OCI-LY3 (cell line): ENCODE results near the gene CEP135.

ENCODE experiments used
- CTCF ChIP-seq: fragments of 200-600, 300-600 bp; sonication (generic); IDR thresholded peaks from 2 replicates; pipeline ENCODE4 v1.5.1; 2014; ENCODE audit warnings: antibody characterized with exemption, low read length, low read depth
- EZH2phosphoT487 ChIP-seq: fragments of 200-600 bp; shearing (Covaris generic); IDR thresholded peaks from 2 replicates; pipeline ENCODE4 v1.6.1; 2018; ENCODE audit warnings: antibody characterized with exemption, mixed run types, low read depth

GRCh38 chr4:55926610-55927009 lies 22.1 kb upstream of the CEP135 start:
- TF ChIP-seq CTCF, result no peak
- no peak for TF ChIP-seq EZH2phosphoT487
